Tibial artery (tissue), 4 donors: ENCODE results near the gene CCDC60.

ENCODE experiments used
- DNase-seq, 2 donors: peaks; one replicate each; pipeline ENCODE4 v3.0.0-alpha.2; 2019
- H3K27ac ChIP-seq, 2 donors: fragments of 200-600 bp; sonication (generic) in 1 of 2; 1 replicate in 1 of 2; 2 replicates in 1 of 2; pipeline ENCODE4 v1.5.1; 2018 to 2019; ENCODE audit warnings: mild to moderate bottlenecking in 1 of 2
- H3K27me3 ChIP-seq, 2 donors: fragments of 200-600 bp; sonication (generic) in 1 of 2; one replicate each; pipeline versions ENCODE4 v1.5.1 to v1.6.0; 2016 to 2019
- H3K36me3 ChIP-seq, 3 donors: fragments of 200-600 bp; sonication (generic) in 2 of 3; one replicate each; pipeline ENCODE4 v1.5.1; 2016 to 2019; ENCODE audit warnings: mild to moderate bottlenecking in 2 of 3
- H3K4me1 ChIP-seq, 4 donors: fragments of 200-600 bp; sonication (generic) in 2 of 4; 1 replicate in 3 of 4; 2 replicates in 1 of 4; pipeline ENCODE4 v1.5.1; 2016 to 2019
- H3K4me3 ChIP-seq, 2 donors: fragments of 200-600 bp; sonication (generic) in 1 of 2; 1 replicate in 1 of 2; 2 replicates in 1 of 2; pipeline ENCODE4 v1.5.1; 2018 to 2019; ENCODE audit warnings: mild to moderate bottlenecking in 2 of 2
- H3K9me3 ChIP-seq, 3 donors: fragments of 200-600 bp; sonication (generic) in 1 of 3; one replicate each; pipeline ENCODE4 v1.5.1; 2016 to 2019
- intact Hi-C: fragments of 100-400 bp; cut with DNase I; formaldehyde crosslinking; loops from one replicate; pipeline ENCODE4 v1.15.0; 2023; ENCODE audit warnings: low total_unique reads
- TF ChIP-seq, protein P1 (sequence below), 2 experiments: fragments of 200-600 bp in 1 of 2; fragments of 450-650 bp in 1 of 2; IDR thresholded peaks; one replicate each; pipeline ENCODE4 v1.5.1; 2017 to 2019; ENCODE audit warnings: antibody characterized with exemption in 2 of 2, mild to moderate bottlenecking in 1 of 2, moderate library complexity in 1 of 2

CCDC60 gene

GRCh38 chr12:119384340-119384739, 49.8 kb downstream of the CCDC60 start:
- no peak for DNase-seq
- Histone ChIP-seq H3K4me1 (no peaks in the 10 kb centered on the region), H3K4me3 (no peak overlapping the region), H3K9me3 (peaks cover 0 to 7% (median 0%) of the 10 kb centered on the region in 3 donors), H3K36me3 (no peaks in the 10 kb centered on the region), H3K27ac (no peak overlapping the region), H3K27me3 (peaks cover 0 to 5% of the 10 kb centered on the region in 2 donors)
- intact Hi-C loops: no loop called here
- TF ChIP-seq, protein P1, sequence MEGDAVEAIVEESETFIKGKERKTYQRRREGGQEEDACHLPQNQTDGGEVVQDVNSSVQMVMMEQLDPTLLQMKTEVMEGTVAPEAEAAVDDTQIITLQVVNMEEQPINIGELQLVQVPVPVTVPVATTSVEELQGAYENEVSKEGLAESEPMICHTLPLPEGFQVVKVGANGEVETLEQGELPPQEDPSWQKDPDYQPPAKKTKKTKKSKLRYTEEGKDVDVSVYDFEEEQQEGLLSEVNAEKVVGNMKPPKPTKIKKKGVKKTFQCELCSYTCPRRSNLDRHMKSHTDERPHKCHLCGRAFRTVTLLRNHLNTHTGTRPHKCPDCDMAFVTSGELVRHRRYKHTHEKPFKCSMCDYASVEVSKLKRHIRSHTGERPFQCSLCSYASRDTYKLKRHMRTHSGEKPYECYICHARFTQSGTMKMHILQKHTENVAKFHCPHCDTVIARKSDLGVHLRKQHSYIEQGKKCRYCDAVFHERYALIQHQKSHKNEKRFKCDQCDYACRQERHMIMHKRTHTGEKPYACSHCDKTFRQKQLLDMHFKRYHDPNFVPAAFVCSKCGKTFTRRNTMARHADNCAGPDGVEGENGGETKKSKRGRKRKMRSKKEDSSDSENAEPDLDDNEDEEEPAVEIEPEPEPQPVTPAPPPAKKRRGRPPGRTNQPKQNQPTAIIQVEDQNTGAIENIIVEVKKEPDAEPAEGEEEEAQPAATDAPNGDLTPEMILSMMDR (IDR thresholded peaks at IDR 0.05): no peak

GRCh38 chr12:119385659-119386058, 51.1 kb downstream of the CCDC60 start:
- Histone ChIP-seq H3K4me3 (no peak overlapping the region), H3K27me3 (peaks cover 0 to 5% of the 10 kb centered on the region in 2 donors), H3K27ac (no peak overlapping the region), H3K36me3 (no peaks in the 10 kb centered on the region), H3K9me3 (no peaks in the 10 kb centered on the region), H3K4me1 (no peaks in the 10 kb centered on the region)
- TF ChIP-seq, protein P1 (IDR thresholded peaks at IDR 0.05): no peak
- DNase-seq: no peak
- intact Hi-C loops: no loop called here

GRCh38 chr12:119389687-119390086, 55.2 kb downstream of the CCDC60 start:
- no peak for DNase-seq
- Histone ChIP-seq H3K4me1 (no peaks in the 10 kb centered on the region), H3K9me3 (no peaks in the 10 kb centered on the region), H3K36me3 (no peaks in the 10 kb centered on the region), H3K27me3 (peaks cover 0 to 5% of the 10 kb centered on the region in 2 donors), H3K4me3 (no peak overlapping the region), H3K27ac (no peak overlapping the region)
- intact Hi-C loops: no loop called here
- TF ChIP-seq, protein P1 (IDR thresholded peaks at IDR 0.05): no peak

- Histone ChIP-seq H3K27ac (no peak overlapping the region), H3K4me3 (no peak overlapping the region), H3K4me1 (no peaks in the 10 kb centered on the region)
Observed at GRCh38 chr12:119391673-119392072, 57.1 kb downstream of the CCDC60 start.

GRCh38 chr12:119393677-119394076, 59.1 kb downstream of the CCDC60 start:
- H3K4me1 ChIP-seq: no peaks in the 10 kb centered on the region
- no peaks in the 10 kb centered on the region for H3K36me3 ChIP-seq
- no peaks in the 10 kb centered on the region for H3K27me3 ChIP-seq
- no peaks in the 10 kb centered on the region for H3K9me3 ChIP-seq
- H3K27ac ChIP-seq: no peak overlapping the region
- no peak overlapping the region for H3K4me3 ChIP-seq
- TF ChIP-seq, protein P1 (IDR thresholded peaks at IDR 0.05): no peak
- no peak for DNase-seq
- intact Hi-C loops: no loop called here

More at GRCh38 chr12:119391673-119392072, 57.1 kb downstream of the CCDC60 start:
- DNase-seq: no peak
- Histone ChIP-seq H3K27me3 (no peaks in the 10 kb centered on the region), H3K9me3 (no peaks in the 10 kb centered on the region), H3K36me3 (no peaks in the 10 kb centered on the region)
- TF ChIP-seq, protein P1 (IDR thresholded peaks at IDR 0.05): no peak
- intact Hi-C loops: no loop called here

DNA sequence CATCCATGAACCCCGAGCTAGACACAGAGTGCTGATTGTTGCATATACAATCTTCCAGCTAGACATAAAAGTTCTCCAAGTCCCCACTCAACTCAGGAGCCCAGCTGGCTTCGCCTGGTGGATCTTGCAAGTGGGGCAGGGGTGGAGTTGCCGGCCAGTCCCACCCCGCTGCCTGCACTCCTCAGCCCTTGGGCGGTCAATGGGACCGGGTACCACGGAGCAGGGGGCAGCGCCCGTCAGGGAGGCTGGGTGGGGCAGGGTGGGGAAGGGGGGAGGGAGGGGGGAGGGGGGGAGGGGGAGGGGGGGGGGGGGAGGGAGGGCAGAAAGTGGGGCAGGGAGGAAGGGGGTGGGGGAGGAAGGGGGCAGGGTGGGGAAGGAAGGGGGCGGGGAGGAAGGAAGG, 63.0 kb downstream of the CCDC60 start:
- no peak for DNase-seq
- no peak overlapping the region for H3K4me3 ChIP-seq
- TF ChIP-seq, protein P1 (IDR thresholded peaks at IDR 0.05): no peak
- no peaks in the 10 kb centered on the region for H3K4me1 ChIP-seq
- no peaks in the 10 kb centered on the region for H3K36me3 ChIP-seq
- H3K9me3 ChIP-seq: no peaks in the 10 kb centered on the region
- H3K27me3 ChIP-seq: no peaks in the 10 kb centered on the region
- intact Hi-C loops: no loop called here
- H3K27ac ChIP-seq: no peak overlapping the region
